Upper lobe of left lung (tissue), 4 donors: Measurements from ENCODE around the gene GFRA1.

Source experiments
- CTCF ChIP-seq, 6 experiments: fragments of 450-650 bp in 4 of 6; fragments of 200-600 bp in 2 of 6; sonication (generic) in 2 of 6; IDR thresholded peaks; one replicate each; pipeline ENCODE4 v1.5.1; 2016 to 2019; ENCODE audit warnings: antibody characterized with exemption in 6 of 6
- POLR2A ChIP-seq, 4 donors: fragments of 450-650 bp; IDR thresholded peaks; one replicate each; pipeline ENCODE4 v1.5.1; 2016 to 2017; ENCODE audit warnings: antibody characterized with exemption in 4 of 4, mild to moderate bottlenecking in 2 of 4

GRCh38 chr10:116240157-116240950 is 32.7 kb downstream of the GFRA1 start:
- TF ChIP-seq CTCF (IDR thresholded peaks at IDR 0.05) (no peak), POLR2A (IDR thresholded peaks at IDR 0.05) (no peak)
